ENCODE results near the gene RPL23. TPM values are rescaled to one million over a fixed set of nuclear protein-coding genes. Genes with fewer than 3 reads are reported as not detected.

RPL23 gene
- total RNA-seq, 2 donors from 2014 or later: 845 to 956 TPM

DNA sequence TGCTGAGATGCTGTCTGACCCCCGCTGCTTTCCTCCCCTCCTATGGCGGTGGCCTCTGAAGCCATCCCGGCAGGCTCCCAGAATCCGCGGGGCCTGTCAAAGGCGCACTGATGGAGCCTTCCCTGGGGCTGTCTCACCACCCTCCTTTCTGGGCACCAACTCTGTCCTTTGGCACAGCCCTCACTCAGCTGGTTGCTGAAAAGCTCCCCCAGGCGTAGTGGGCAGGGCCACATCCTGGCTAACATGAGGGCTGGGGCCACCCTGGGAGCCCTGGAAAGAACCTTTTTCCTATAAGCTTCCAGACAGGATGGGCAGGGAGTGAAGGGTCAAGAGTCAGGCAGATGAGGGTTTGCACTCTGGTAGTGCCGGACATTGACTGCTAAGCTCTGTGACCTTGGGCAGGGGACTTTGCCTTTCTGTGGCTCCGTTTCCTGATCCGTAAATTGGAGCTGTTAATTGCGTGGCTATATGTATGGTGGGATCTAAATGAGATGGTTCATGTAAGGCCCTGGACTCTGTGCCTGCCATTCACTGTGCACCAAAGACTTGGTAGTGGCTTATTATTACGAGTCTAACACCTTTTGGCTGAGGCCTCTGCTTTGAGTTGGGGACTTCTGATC lies 44.3 kb upstream of the RPL23 start:
- Histone ChIP-seq H3K27ac (peak overlapping the region; percentile 55), H3K4me1 (peaks cover 38% of the 10 kb centered on the region), H3K4me3 (no peak overlapping the region), H3K9ac (ENCODE audit: low read depth in 2 of 2, low read length in 2 of 2) (peak overlapping the region; percentile 37 to 42), H3K9me3 (no peaks in the 10 kb centered on the region), H3K36me3 (no peaks in the 10 kb centered on the region), H3K27me3 (no peaks in the 10 kb centered on the region)
- TF ChIP-seq, protein P1, sequence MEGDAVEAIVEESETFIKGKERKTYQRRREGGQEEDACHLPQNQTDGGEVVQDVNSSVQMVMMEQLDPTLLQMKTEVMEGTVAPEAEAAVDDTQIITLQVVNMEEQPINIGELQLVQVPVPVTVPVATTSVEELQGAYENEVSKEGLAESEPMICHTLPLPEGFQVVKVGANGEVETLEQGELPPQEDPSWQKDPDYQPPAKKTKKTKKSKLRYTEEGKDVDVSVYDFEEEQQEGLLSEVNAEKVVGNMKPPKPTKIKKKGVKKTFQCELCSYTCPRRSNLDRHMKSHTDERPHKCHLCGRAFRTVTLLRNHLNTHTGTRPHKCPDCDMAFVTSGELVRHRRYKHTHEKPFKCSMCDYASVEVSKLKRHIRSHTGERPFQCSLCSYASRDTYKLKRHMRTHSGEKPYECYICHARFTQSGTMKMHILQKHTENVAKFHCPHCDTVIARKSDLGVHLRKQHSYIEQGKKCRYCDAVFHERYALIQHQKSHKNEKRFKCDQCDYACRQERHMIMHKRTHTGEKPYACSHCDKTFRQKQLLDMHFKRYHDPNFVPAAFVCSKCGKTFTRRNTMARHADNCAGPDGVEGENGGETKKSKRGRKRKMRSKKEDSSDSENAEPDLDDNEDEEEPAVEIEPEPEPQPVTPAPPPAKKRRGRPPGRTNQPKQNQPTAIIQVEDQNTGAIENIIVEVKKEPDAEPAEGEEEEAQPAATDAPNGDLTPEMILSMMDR (IDR thresholded peaks at IDR 0.05): no peak
- no peak for DNase-seq
- intact Hi-C loops (cut with DNase I): no loop called here

DNA sequence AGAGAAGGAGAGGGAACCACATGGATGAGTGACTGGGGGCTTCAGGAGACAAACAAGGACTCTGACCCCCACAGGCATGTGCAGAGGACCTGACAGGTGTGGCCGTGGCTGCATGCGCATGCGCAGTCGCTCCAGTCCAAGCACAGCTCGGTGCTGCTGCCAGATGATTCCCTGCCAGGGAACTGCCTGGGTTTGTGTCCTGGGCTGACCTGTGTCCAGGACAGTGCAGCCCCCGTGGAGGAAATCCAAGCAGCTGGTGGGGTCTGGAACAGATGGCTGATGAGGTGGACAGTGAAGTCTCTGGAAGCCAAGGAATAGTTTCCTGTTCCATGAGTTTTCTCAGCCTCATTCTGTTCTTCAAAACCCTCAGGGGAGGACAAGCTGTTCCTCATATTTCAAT lies 43.7 kb upstream of the RPL23 start:
- peaks cover 38% of the 10 kb centered on the region for H3K4me1 ChIP-seq
- H3K27ac ChIP-seq: peak overlapping the region; percentile 55
- intact Hi-C loops (cut with DNase I): no loop called here
- H3K36me3 ChIP-seq: peaks cover under 1% of the 10 kb centered on the region
- no peak for DNase-seq
- H3K9me3 ChIP-seq: no peaks in the 10 kb centered on the region
- H3K27me3 ChIP-seq: no peaks in the 10 kb centered on the region
- TF ChIP-seq, protein P1 (IDR thresholded peaks at IDR 0.05): no peak
- H3K9ac ChIP-seq (ENCODE audit: low read depth in 2 of 2, low read length in 2 of 2): peak overlapping the region in 1 of 2 donors; percentile 42
- no peak overlapping the region for H3K4me3 ChIP-seq

DNA sequence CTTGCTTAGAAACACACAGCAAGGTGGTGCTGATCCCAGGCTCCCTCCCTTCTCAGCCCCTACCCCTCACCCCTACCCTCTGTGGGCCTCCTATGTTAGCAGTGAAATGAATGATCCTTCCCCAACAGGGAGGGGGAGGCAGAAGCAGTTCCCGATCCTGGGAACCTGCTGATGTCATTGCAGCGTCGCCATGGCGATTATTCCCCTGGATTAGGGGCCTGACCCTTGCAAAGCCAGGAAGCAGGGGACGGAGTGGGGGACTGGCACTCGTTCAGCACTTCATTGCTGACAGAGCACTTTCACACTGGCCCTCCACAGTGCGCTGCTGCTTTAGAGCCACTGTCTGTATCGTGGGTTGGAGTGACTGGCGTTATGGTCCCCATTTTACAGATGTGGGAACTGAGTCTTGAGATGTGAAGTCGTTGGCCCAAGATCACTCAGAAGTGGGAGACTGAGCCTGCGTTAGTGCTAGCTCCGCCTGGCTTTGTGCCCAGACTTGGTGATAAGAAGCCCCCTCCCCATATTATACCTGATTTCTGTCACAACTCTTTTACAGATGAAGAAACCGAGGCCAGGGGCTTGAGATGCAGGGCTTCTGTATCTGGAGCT lies 42.9 kb upstream of the RPL23 start:
- Histone ChIP-seq H3K27ac (no peak overlapping the region), H3K9me3 (no peaks in the 10 kb centered on the region), H3K9ac (ENCODE audit: low read depth in 2 of 2, low read length in 2 of 2) (peak overlapping the region; percentile 18 to 42), H3K4me1 (peaks cover 37% of the 10 kb centered on the region), H3K27me3 (no peaks in the 10 kb centered on the region), H3K4me3 (no peak overlapping the region), H3K36me3 (peaks cover 3% of the 10 kb centered on the region)
- intact Hi-C loops (cut with DNase I): no loop called here
- TF ChIP-seq, protein P1 (IDR thresholded peaks at IDR 0.05): no peak
- no peak for DNase-seq

DNA sequence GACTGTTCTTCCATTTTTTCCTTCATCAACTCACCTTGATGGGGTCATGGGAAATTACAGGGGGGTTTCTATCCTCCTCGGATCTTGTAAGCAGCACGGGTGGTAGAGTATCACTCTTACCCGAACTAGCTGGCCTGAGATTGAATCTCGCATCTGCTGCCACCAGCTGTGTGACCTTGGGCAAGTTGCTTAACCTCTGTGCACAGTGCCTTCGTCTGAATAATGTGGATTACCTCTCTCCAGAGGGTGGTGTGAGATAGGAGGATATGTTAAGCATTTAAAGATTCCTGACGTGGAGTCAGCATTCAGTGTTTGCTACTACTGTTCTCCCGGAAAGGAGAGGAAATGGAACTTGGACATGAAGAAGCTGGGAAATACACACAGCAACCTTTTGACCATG lies 40.8 kb upstream of the RPL23 start:
- Histone ChIP-seq H3K9me3 (no peaks in the 10 kb centered on the region), H3K27ac (no peak overlapping the region), H3K4me1 (peaks cover 32% of the 10 kb centered on the region), H3K4me3 (no peak overlapping the region), H3K36me3 (peaks cover 3% of the 10 kb centered on the region), H3K27me3 (no peaks in the 10 kb centered on the region), H3K9ac (ENCODE audit: low read depth in 2 of 2, low read length in 2 of 2) (peak overlapping the region in 1 of 2 donors; percentile 31)
- TF ChIP-seq, protein P1 (IDR thresholded peaks at IDR 0.05): no peak
- DNase-seq: no peak
- intact Hi-C loops (cut with DNase I): no loop called here

DNA sequence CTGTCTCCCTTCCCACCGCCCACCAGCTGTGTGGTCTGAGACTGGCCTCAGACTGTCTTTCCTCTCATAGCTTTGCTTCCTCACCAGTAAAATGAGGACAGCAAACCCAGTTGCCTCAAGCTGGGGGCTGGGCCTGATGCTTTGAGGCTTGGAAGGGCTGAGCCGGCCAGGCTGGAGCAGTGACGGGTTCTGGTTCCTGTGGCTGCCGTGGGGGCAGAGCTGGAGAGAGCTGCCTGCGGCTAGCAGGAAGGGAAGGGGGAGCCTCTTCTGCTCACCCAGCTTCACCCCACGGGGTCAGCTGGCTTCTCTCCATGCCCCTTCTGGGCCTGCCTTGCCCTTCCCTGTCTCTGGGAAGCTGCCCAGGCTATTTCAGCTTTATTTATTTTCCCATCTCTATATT lies 40.1 kb upstream of the RPL23 start:
- peaks cover 28% of the 10 kb centered on the region for H3K4me1 ChIP-seq
- H3K9ac ChIP-seq (ENCODE audit: low read depth in 2 of 2, low read length in 2 of 2): peak overlapping the region in 1 of 2 donors; percentile 31
- intact Hi-C loops (cut with DNase I): no loop called here
- H3K27ac ChIP-seq: peak overlapping the region; percentile 15
- no peak overlapping the region for H3K4me3 ChIP-seq
- H3K36me3 ChIP-seq: peaks cover 3% of the 10 kb centered on the region
- DNase-seq: no peak
- TF ChIP-seq, protein P1 (IDR thresholded peaks at IDR 0.05): no peak
- no peaks in the 10 kb centered on the region for H3K9me3 ChIP-seq
- no peaks in the 10 kb centered on the region for H3K27me3 ChIP-seq
